ENCODE data around the gene NELL2.

- TF ChIP-seq OSR1 (CRISPR knock-in tag; IDR thresholded peaks at IDR 0.05) = no peak
- no peak for TF ChIP-seq ARNTL (CRISPR knock-in tag; IDR thresholded peaks at IDR 0.05; ENCODE audit: borderline replicate concordance, low read depth)
- TF ChIP-seq, protein P1, sequence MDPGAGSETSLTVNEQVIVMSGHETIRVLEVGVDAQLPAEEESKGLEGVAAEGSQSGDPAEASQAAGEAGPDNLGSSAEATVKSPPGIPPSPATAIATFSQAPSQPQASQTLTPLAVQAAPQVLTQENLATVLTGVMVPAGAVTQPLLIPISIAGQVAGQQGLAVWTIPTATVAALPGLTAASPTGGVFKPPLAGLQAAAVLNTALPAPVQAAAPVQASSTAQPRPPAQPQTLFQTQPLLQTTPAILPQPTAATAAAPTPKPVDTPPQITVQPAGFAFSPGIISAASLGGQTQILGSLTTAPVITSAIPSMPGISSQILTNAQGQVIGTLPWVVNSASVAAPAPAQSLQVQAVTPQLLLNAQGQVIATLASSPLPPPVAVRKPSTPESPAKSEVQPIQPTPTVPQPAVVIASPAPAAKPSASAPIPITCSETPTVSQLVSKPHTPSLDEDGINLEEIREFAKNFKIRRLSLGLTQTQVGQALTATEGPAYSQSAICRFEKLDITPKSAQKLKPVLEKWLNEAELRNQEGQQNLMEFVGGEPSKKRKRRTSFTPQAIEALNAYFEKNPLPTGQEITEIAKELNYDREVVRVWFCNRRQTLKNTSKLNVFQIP (CRISPR knock-in tag; IDR thresholded peaks at IDR 0.05; ENCODE audit: borderline replicate concordance, low read depth) = no peak
- TF ChIP-seq TCF4 (CRISPR knock-in tag; IDR thresholded peaks at IDR 0.05; ENCODE audit: borderline replicate concordance) = no peak
- TF ChIP-seq ZC3H10 (CRISPR knock-in tag; IDR thresholded peaks at IDR 0.05) = no peak
- TF ChIP-seq PATZ1 (CRISPR knock-in tag; IDR thresholded peaks at IDR 0.05; ENCODE audit: borderline replicate concordance) = no peak
- TF ChIP-seq CSRNP3 (CRISPR knock-in tag; IDR thresholded peaks at IDR 0.05) = no peak
- TF ChIP-seq, protein P2, sequence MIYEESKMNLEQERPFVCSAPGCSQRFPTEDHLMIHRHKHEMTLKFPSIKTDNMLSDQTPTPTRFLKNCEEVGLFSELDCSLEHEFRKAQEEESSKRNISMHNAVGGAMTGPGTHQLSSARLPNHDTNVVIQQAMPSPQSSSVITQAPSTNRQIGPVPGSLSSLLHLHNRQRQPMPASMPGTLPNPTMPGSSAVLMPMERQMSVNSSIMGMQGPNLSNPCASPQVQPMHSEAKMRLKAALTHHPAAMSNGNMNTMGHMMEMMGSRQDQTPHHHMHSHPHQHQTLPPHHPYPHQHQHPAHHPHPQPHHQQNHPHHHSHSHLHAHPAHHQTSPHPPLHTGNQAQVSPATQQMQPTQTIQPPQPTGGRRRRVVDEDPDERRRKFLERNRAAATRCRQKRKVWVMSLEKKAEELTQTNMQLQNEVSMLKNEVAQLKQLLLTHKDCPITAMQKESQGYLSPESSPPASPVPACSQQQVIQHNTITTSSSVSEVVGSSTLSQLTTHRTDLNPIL (CRISPR knock-in tag; IDR thresholded peaks at IDR 0.05; ENCODE audit: low read depth) = no peak
- TF ChIP-seq ZFP30 (CRISPR knock-in tag; IDR thresholded peaks at IDR 0.05) = no peak
- TF ChIP-seq ZFP3 (CRISPR knock-in tag; IDR thresholded peaks at IDR 0.05) = no peak
- no peak for TF ChIP-seq GLIS3 (CRISPR knock-in tag; IDR thresholded peaks at IDR 0.05)
Observed at GRCh38 chr12:44852483-44852882, 23.6 kb downstream of the NELL2 start.

Data from SK-N-SH treated with all-trans-retinoic acid at 6 μM for 48 hours (cell line).